Activated naive CD8-positive, alpha-beta T cell treated with anti-CD3 and anti-CD28 coated beads for 36 hours (primary cell): Measurements from ENCODE around the gene SRSF6. TPM values are rescaled to one million over a fixed set of nuclear protein-coding genes. Genes with fewer than 3 reads are reported as not detected.
A peak's percentile ranks its signal among the peaks of the same experiment; 100 is the strongest.

Experiments
- DNase-seq: peaks from one replicate; pipeline ENCODE4 v3.0.0; 2021
- H3K27ac Mint-ChIP-seq: one replicate; pipeline ENCODE4 v1.8.0; 2022; ENCODE audit warnings: mild to moderate bottlenecking, moderate library complexity, mixed read lengths
- H3K27me3 Mint-ChIP-seq: one replicate; pipeline ENCODE4 v1.8.0; 2022; ENCODE audit warnings: mild to moderate bottlenecking, mixed read lengths
- H3K36me3 Mint-ChIP-seq: one replicate; pipeline ENCODE4 v1.8.0; 2021; ENCODE audit warnings: mild to moderate bottlenecking, mixed read lengths
- H3K4me1 Mint-ChIP-seq: one replicate; pipeline ENCODE4 v1.8.0; 2021; ENCODE audit warnings: mixed read lengths
- H3K4me3 Mint-ChIP-seq: one replicate; pipeline ENCODE4 v1.8.0; 2022; ENCODE audit warnings: mild to moderate bottlenecking, moderate library complexity, mixed read lengths
- H3K9me3 Mint-ChIP-seq: one replicate; pipeline ENCODE4 v1.8.0; 2022; ENCODE audit warnings: mixed read lengths
- total RNA-seq, 2 experiments: library from RNA; stranded (reverse); gene quantifications; one replicate each; pipeline ENCODE4 v1.2.3, GENCODE V29; 2021

Gene SRSF6
- total RNA-seq, 2 experiments from 2014 or later = 224 to 225 TPM

- DNase-seq = peak; percentile 21
- peak overlapping the region; percentile 86 for H3K27ac Mint-ChIP-seq
- peaks cover 52% of the 10 kb centered on the region for H3K36me3 Mint-ChIP-seq
- H3K9me3 Mint-ChIP-seq = no peaks in the 10 kb centered on the region
- H3K27me3 Mint-ChIP-seq = peaks cover 1% of the 10 kb centered on the region
- H3K4me3 Mint-ChIP-seq = peak overlapping the region; percentile 91
- peaks cover 51% of the 10 kb centered on the region for H3K4me1 Mint-ChIP-seq
These were observed 1.6 kb downstream of the SRSF6 start for GRCh38 chr20:43459022-43459942.

GRCh38 chr20:43460172-43460829 is 2.6 kb downstream of the SRSF6 start:
- Mint-ChIP-seq H3K36me3 (peaks cover 61% of the 10 kb centered on the region), H3K27me3 (no peaks in the 10 kb centered on the region), H3K9me3 (no peaks in the 10 kb centered on the region), H3K27ac (peak overlapping the region; percentile 86), H3K4me1 (peaks cover 51% of the 10 kb centered on the region), H3K4me3 (peak overlapping the region; percentile 91)
- no peak for DNase-seq

GRCh38 chr20:43460830-43461200 is 3.1 kb downstream of the SRSF6 start:
- peaks cover 63% of the 10 kb centered on the region for H3K36me3 Mint-ChIP-seq
- no peak for DNase-seq
- H3K27me3 Mint-ChIP-seq = no peaks in the 10 kb centered on the region
- H3K4me1 Mint-ChIP-seq = peaks cover 51% of the 10 kb centered on the region
- peak overlapping the region; percentile 60 for H3K27ac Mint-ChIP-seq
- H3K4me3 Mint-ChIP-seq = peak overlapping the region; percentile 91
- no peaks in the 10 kb centered on the region for H3K9me3 Mint-ChIP-seq

GRCh38 chr20:43461894-43462659 is 4.4 kb downstream of the SRSF6 start:
- Mint-ChIP-seq H3K27ac (peak overlapping the region; percentile 25), H3K4me1 (peaks cover 51% of the 10 kb centered on the region), H3K4me3 (peak overlapping the region; percentile 7), H3K36me3 (peaks cover 68% of the 10 kb centered on the region), H3K9me3 (no peaks in the 10 kb centered on the region), H3K27me3 (no peaks in the 10 kb centered on the region)
- DNase-seq = no peak

- Mint-ChIP-seq H3K4me3 (no peak overlapping the region), H3K27ac (peak overlapping the region; percentile 14), H3K36me3 (peaks cover 70% of the 10 kb centered on the region), H3K4me1 (peaks cover 49% of the 10 kb centered on the region), H3K27me3 (no peaks in the 10 kb centered on the region), H3K9me3 (no peaks in the 10 kb centered on the region)
- DNase-seq = no peak
These were observed 5.2 kb downstream of the SRSF6 start for GRCh38 chr20:43462660-43463526.

GRCh38 chr20:43463527-43464218 is 6.0 kb downstream of the SRSF6 start:
- peaks cover 49% of the 10 kb centered on the region for H3K4me1 Mint-ChIP-seq
- H3K27me3 Mint-ChIP-seq = no peaks in the 10 kb centered on the region
- no peaks in the 10 kb centered on the region for H3K9me3 Mint-ChIP-seq
- peaks cover 67% of the 10 kb centered on the region for H3K36me3 Mint-ChIP-seq
- no peak for DNase-seq
- no peak overlapping the region for H3K4me3 Mint-ChIP-seq
- H3K27ac Mint-ChIP-seq = peak overlapping the region; percentile 60

- Mint-ChIP-seq H3K4me3 (no peak overlapping the region), H3K4me1 (peaks cover 48% of the 10 kb centered on the region), H3K27me3 (no peaks in the 10 kb centered on the region), H3K36me3 (peaks cover 61% of the 10 kb centered on the region), H3K9me3 (no peaks in the 10 kb centered on the region), H3K27ac (no peak overlapping the region)
- no peak for DNase-seq
These were observed 6.6 kb downstream of the SRSF6 start for GRCh38 chr20:43464219-43464790.

GRCh38 chr20:43465625-43465943 is 7.9 kb downstream of the SRSF6 start:
- Mint-ChIP-seq H3K9me3 (no peaks in the 10 kb centered on the region), H3K27me3 (no peaks in the 10 kb centered on the region), H3K4me3 (no peak overlapping the region), H3K27ac (no peak overlapping the region), H3K36me3 (peaks cover 53% of the 10 kb centered on the region), H3K4me1 (peaks cover 36% of the 10 kb centered on the region)
- DNase-seq = no peak

GRCh38 chr20:43467589-43467988 is 9.9 kb downstream of the SRSF6 start:
- Mint-ChIP-seq H3K36me3 (peaks cover 38% of the 10 kb centered on the region), H3K27ac (no peak overlapping the region), H3K4me1 (peaks cover 19% of the 10 kb centered on the region)

GRCh38 chr20:43472671-43473380 is 15.1 kb downstream of the SRSF6 start:
- H3K27ac Mint-ChIP-seq = no peak overlapping the region

More at GRCh38 chr20:43467589-43467988, 9.9 kb downstream of the SRSF6 start:
- H3K4me3 Mint-ChIP-seq = no peak overlapping the region
- H3K27me3 Mint-ChIP-seq = no peaks in the 10 kb centered on the region
- no peaks in the 10 kb centered on the region for H3K9me3 Mint-ChIP-seq
- DNase-seq = no peak

GRCh38 chr20:43473381-43473704 is 15.6 kb downstream of the SRSF6 start:
- no peak for DNase-seq
- Mint-ChIP-seq H3K4me1 (no peaks in the 10 kb centered on the region), H3K9me3 (no peaks in the 10 kb centered on the region), H3K4me3 (no peak overlapping the region), H3K27ac (no peak overlapping the region), H3K36me3 (peaks cover 5% of the 10 kb centered on the region), H3K27me3 (no peaks in the 10 kb centered on the region)

More at GRCh38 chr20:43472671-43473380, 15.1 kb downstream of the SRSF6 start:
- Mint-ChIP-seq H3K4me3 (no peak overlapping the region), H3K9me3 (no peaks in the 10 kb centered on the region), H3K36me3 (peaks cover 5% of the 10 kb centered on the region), H3K4me1 (no peaks in the 10 kb centered on the region), H3K27me3 (no peaks in the 10 kb centered on the region)
- DNase-seq = no peak

GRCh38 chr20:43477193-43477592 is 19.5 kb downstream of the SRSF6 start:
- DNase-seq = no peak
- Mint-ChIP-seq H3K4me1 (no peaks in the 10 kb centered on the region), H3K9me3 (no peaks in the 10 kb centered on the region), H3K27me3 (no peaks in the 10 kb centered on the region), H3K4me3 (no peak overlapping the region), H3K27ac (no peak overlapping the region), H3K36me3 (no peaks in the 10 kb centered on the region)

- Mint-ChIP-seq H3K36me3 (no peaks in the 10 kb centered on the region), H3K9me3 (no peaks in the 10 kb centered on the region), H3K27ac (no peak overlapping the region), H3K4me1 (no peaks in the 10 kb centered on the region), H3K4me3 (no peak overlapping the region), H3K27me3 (no peaks in the 10 kb centered on the region)
- DNase-seq = no peak
These were observed 19.9 kb downstream of the SRSF6 start for GRCh38 chr20:43477619-43478018.
